GM23338 (cell line): ENCODE results near the gene UGT8. TPM values are rescaled to one million over a fixed set of nuclear protein-coding genes. Genes with fewer than 3 reads are reported as not detected.

Experiments
- ATAC-seq: fragments of 200-7000 bp; cut with Tn5 transposase; 3 replicates; pipeline ENCODE4 v1.9.1; 2020
- DNase-seq: peaks from one replicate; pipeline ENCODE4 v3.0.0-alpha.2; 2015; ENCODE audit warnings: low spot score
- H2AFZ ChIP-seq: fragments of 200-600 bp; sonication (generic); 2 replicates; pipeline ENCODE4 v1.8.0; 2016; ENCODE audit warnings: antibody characterized with exemption, mild to moderate bottlenecking, moderate library complexity
- H3F3A ChIP-seq: fragments of 200-600 bp; sonication (generic); replicated peaks from 2 replicates; pipeline ENCODE4 v1.8.0; 2017; ENCODE audit warnings: antibody characterized with exemption, mixed run types, low read depth
- H3K27ac ChIP-seq: fragments of 200-600 bp; sonication (generic); 2 replicates; pipeline ENCODE4 v1.6.1; 2016; ENCODE audit warnings: low read depth
- H3K27me3 ChIP-seq: fragments of 200-600 bp; sonication (generic); 2 replicates; pipeline ENCODE4 v1.8.0; 2016; ENCODE audit warnings: mild to moderate bottlenecking, mixed run types, moderate library complexity; ENCODE audit not compliant: insufficient read depth
- H3K36me3 ChIP-seq: fragments of 200-600 bp; sonication (generic); 2 replicates; pipeline ENCODE4 v1.8.0; 2016; ENCODE audit warnings: mild to moderate bottlenecking; ENCODE audit not compliant: insufficient read depth
- H3K4me1 ChIP-seq: fragments of 200-600 bp; sonication (generic); 2 replicates; pipeline ENCODE4 v1.8.0; 2016; ENCODE audit warnings: mild to moderate bottlenecking, moderate library complexity; ENCODE audit not compliant: insufficient read depth
- H3K4me2 ChIP-seq: fragments of 200-600 bp; sonication (generic); 2 replicates; pipeline ENCODE4 v1.7.1; 2017; ENCODE audit warnings: mixed run types
- H3K4me3 ChIP-seq: fragments of 200-600 bp; sonication (generic); 2 replicates; pipeline ENCODE4 v1.6.1; 2016; ENCODE audit warnings: mixed run types
- H3K79me2 ChIP-seq: fragments of 200-600 bp; sonication (generic); replicated peaks from 2 replicates; pipeline ENCODE4 v1.8.0; 2017; ENCODE audit warnings: mild to moderate bottlenecking; ENCODE audit not compliant: insufficient read depth
- H3K9me2 ChIP-seq: fragments of 200-600 bp; sonication (generic); 2 replicates; pipeline ENCODE4 v1.8.0; 2017; ENCODE audit not compliant: insufficient read depth
- H4K20me1 ChIP-seq: fragments of 200-600 bp; sonication (generic); replicated peaks from 2 replicates; pipeline ENCODE4 v1.8.0; 2017; ENCODE audit warnings: mild to moderate bottlenecking; ENCODE audit not compliant: insufficient read depth
- H3K27ac Mint-ChIP-seq: 2 replicates; pipeline ENCODE4 v1.8.0; 2020; ENCODE audit warnings: inconsistent platforms, mild to moderate bottlenecking, moderate library complexity, mixed read lengths
- H3K27me3 Mint-ChIP-seq: 3 replicates; pipeline ENCODE4 v1.8.0; 2022; ENCODE audit warnings: low read depth, mild to moderate bottlenecking, moderate library complexity, mixed read lengths, inconsistent platforms; ENCODE audit not compliant: insufficient read depth, poor library complexity
- H3K36me3 Mint-ChIP-seq: 3 replicates; pipeline ENCODE4 v1.8.0; 2021; ENCODE audit warnings: low read depth, mild to moderate bottlenecking, inconsistent platforms, moderate library complexity, mixed read lengths
- H3K4me1 Mint-ChIP-seq: 3 replicates; pipeline ENCODE4 v1.8.0; 2020; ENCODE audit warnings: mild to moderate bottlenecking, inconsistent platforms, mixed read lengths
- H3K4me3 Mint-ChIP-seq: 3 replicates; pipeline ENCODE4 v1.8.0; 2021; ENCODE audit warnings: moderate library complexity, mild to moderate bottlenecking, inconsistent platforms, mixed read lengths
- H3K9me3 Mint-ChIP-seq: 3 replicates; pipeline ENCODE4 v1.8.0; 2020; ENCODE audit warnings: moderate library complexity, mild to moderate bottlenecking, inconsistent platforms, mixed read lengths
- CREB1 ChIP-seq: fragments of 250-450 bp; sonication (Bioruptor Pico); IDR thresholded peaks from 2 replicates; pipeline ENCODE4 v1.5.0; 2020; ENCODE audit warnings: low read depth, mild to moderate bottlenecking, moderate library complexity
- CTCF ChIP-seq, 2 experiments: fragments of 200-600 bp in 1 of 2; sonication (generic) in 1 of 2; conservative IDR thresholded peaks; 2 replicates each; pipeline versions ENCODE4 v1.5.1 to v1.6.1; 2016 to 2017; ENCODE audit warnings: antibody characterized with exemption in 2 of 2, low read depth in 2 of 2, mild to moderate bottlenecking in 2 of 2, moderate library complexity in 1 of 2
- ETS1 ChIP-seq: IDR thresholded peaks from 2 replicates; pipeline ENCODE4 v1.6.1; 2016; ENCODE audit warnings: antibody characterized with exemption
- EZH2 ChIP-seq: fragments of 200-600 bp; sonication (generic); IDR thresholded peaks from one replicate; pipeline ENCODE4 v1.8.0; 2017; ENCODE audit warnings: antibody characterized with exemption, mild to moderate bottlenecking, low read depth; ENCODE audit not compliant: unreplicated experiment
- EZH2phosphoT487 ChIP-seq: fragments of 200-600 bp; sonication (generic); IDR thresholded peaks from one replicate; pipeline ENCODE4 v1.8.1; 2018; ENCODE audit warnings: antibody characterized with exemption; ENCODE audit not compliant: unreplicated experiment
- JUNB ChIP-seq: IDR thresholded peaks from one replicate; pipeline ENCODE4 v1.6.1; 2016; ENCODE audit warnings: antibody characterized with exemption; ENCODE audit not compliant: unreplicated experiment
- NANOG ChIP-seq: IDR thresholded peaks from 2 replicates; pipeline ENCODE4 v1.6.1; 2016; ENCODE audit warnings: antibody characterized with exemption, borderline replicate concordance
- POLR2AphosphoS5 ChIP-seq: IDR thresholded peaks from 2 replicates; pipeline ENCODE4 v1.6.1; 2016; ENCODE audit warnings: antibody characterized with exemption, low read depth
- REST ChIP-seq: IDR thresholded peaks from one replicate; pipeline ENCODE4 v1.6.1; 2018; ENCODE audit warnings: antibody characterized with exemption; ENCODE audit not compliant: unreplicated experiment
- STAT1 ChIP-seq: IDR thresholded peaks from one replicate; pipeline ENCODE4 v1.6.1; 2016; ENCODE audit warnings: antibody characterized with exemption; ENCODE audit not compliant: unreplicated experiment
- ZNF114 ChIP-seq: fragments of 250-450 bp; sonication (Bioruptor Pico); IDR thresholded peaks from 2 replicates; pipeline ENCODE4 v1.5.0; 2020; ENCODE audit warnings: mild to moderate bottlenecking, moderate library complexity
- ZNF331 ChIP-seq: fragments of 250-450 bp; sonication (Bioruptor Pico); IDR thresholded peaks from 2 replicates; pipeline ENCODE4 v1.5.0; 2020; ENCODE audit warnings: low read depth, mild to moderate bottlenecking, moderate library complexity
- ZNF462 ChIP-seq: fragments of 250-450 bp; sonication (Bioruptor Pico); IDR thresholded peaks from 2 replicates; pipeline ENCODE4 v1.5.0; 2020; ENCODE audit warnings: mild to moderate bottlenecking, moderate library complexity
- polyA plus RNA-seq: library from polyadenylated mRNA; unstranded; fragments of >200 nt; fragmentation: Nextera tagmentation; extraction: Ambion mirVana; gene quantifications from 2 replicates; pipeline ENCODE4 v1.2.1, GENCODE V29; 2016
- total RNA-seq: library from RNA; depleted of rRNA; stranded (reverse); fragments of >200 nt; shearing (Covaris generic); gene quantifications from 2 replicates; pipeline ENCODE4 v1.2.3, GENCODE V29; 2014

The UGT8 gene
- total and polyA plus RNA-seq, 2 experiments from 2014 or later = 14.9 to 39.0 TPM

GRCh38 chr4:114663083-114663482 lies 64.5 kb downstream of the UGT8 start:
- Histone ChIP-seq H4K20me1 (no peaks in the 10 kb centered on the region), H3F3A (no peaks in the 10 kb centered on the region), H3K4me1 (0 out of 2 replicates have a peak, but pooled peaks cover 8% of the 10 kb centered on the region), H3K79me2 (peaks cover 19% of the 10 kb centered on the region), H3K9me2 (no peaks in the 10 kb centered on the region), H3K4me3 (no peak overlapping the region), H3K27me3 (no peaks in the 10 kb centered on the region), H3K27ac (no peak overlapping the region), H3K4me2 (no peak overlapping the region), H3K36me3 (no peaks in the 10 kb centered on the region), H2AFZ (no peak overlapping the region)
- Mint-ChIP-seq H3K4me3 (no peak overlapping the region), H3K27me3 (no peaks in the 10 kb centered on the region), H3K4me1 (peaks cover 14% of the 10 kb centered on the region), H3K36me3 (peaks cover 12% of the 10 kb centered on the region), H3K9me3 (no peaks in the 10 kb centered on the region), H3K27ac (no peak overlapping the region)
- TF ChIP-seq CTCF (conservative IDR thresholded peaks at IDR 0.05; ENCODE audit: low read depth in 2 of 2) = no peak
- no peak for TF ChIP-seq ETS1
- TF ChIP-seq STAT1 = no peak
- TF ChIP-seq JUNB = no peak
- no peak for TF ChIP-seq REST
- no peak for TF ChIP-seq POLR2AphosphoS5
- TF ChIP-seq ZNF331 (CRISPR knock-in tag) = no peak
- TF ChIP-seq ZNF114 (CRISPR knock-in tag) = no peak
- TF ChIP-seq ZNF462 (CRISPR knock-in tag) = no peak
- no peak for TF ChIP-seq EZH2
- no peak for TF ChIP-seq CREB1 (CRISPR knock-in tag)
- TF ChIP-seq EZH2phosphoT487 = no peak
- no peak for TF ChIP-seq NANOG
- ATAC-seq = no peak
- no peak for DNase-seq
